SU-DHL-6 (cell line): ENCODE results near the gene UTP14A.

Experiments used
- H2AFZ ChIP-seq: fragments of 200-600 bp; sonication (generic); 2 replicates; pipeline ENCODE4 v1.6.1; 2014; ENCODE audit warnings: low read depth, mild to moderate bottlenecking, moderate library complexity, mixed read lengths, antibody characterized with exemption, low read length; ENCODE audit not compliant: severe bottlenecking
- H3F3A ChIP-seq: fragments of 200-600 bp; shearing (Covaris generic); 2 replicates; pipeline ENCODE4 v1.6.0; 2016; ENCODE audit warnings: antibody characterized with exemption, mild to moderate bottlenecking; ENCODE audit not compliant: insufficient read depth
- H3K27ac ChIP-seq: fragments of 200-600 bp; sonication (generic); 2 replicates; pipeline ENCODE4 v1.5.1; 2016; ENCODE audit warnings: low read depth, mild to moderate bottlenecking, low read length, moderate library complexity, mixed read lengths
- H3K27me3 ChIP-seq: fragments of 200-600 bp; sonication (generic), shearing (Covaris generic); 2 replicates; pipeline ENCODE4 v1.6.0; 2014; ENCODE audit warnings: mild to moderate bottlenecking, low read length
- H3K36me3 ChIP-seq: fragments of 200-600 bp; sonication (generic); 2 replicates; pipeline ENCODE4 v1.6.1; 2014; ENCODE audit warnings: mild to moderate bottlenecking, low read length, mixed read lengths
- H3K4me2 ChIP-seq: fragments of 300-600, 200-600 bp; shearing (Covaris generic), sonication (generic); 2 replicates; pipeline ENCODE4 v1.6.0; 2014; ENCODE audit warnings: low read length, low read depth, mild to moderate bottlenecking; ENCODE audit not compliant: poor library complexity, severe bottlenecking
- H3K4me3 ChIP-seq: fragments of 200-600 bp; sonication (generic); 2 replicates; pipeline ENCODE4 v1.5.1; 2014; ENCODE audit warnings: antibody characterized with exemption, low read length, mild to moderate bottlenecking, mixed read lengths; ENCODE audit not compliant: insufficient read depth, poor library complexity, severe bottlenecking
- H3K79me2 ChIP-seq: fragments of 200-600 bp; sonication (generic); 2 replicates; pipeline ENCODE4 v1.6.1; 2014; ENCODE audit warnings: mild to moderate bottlenecking, low read length, moderate library complexity; ENCODE audit not compliant: insufficient read depth
- H3K9ac ChIP-seq: fragments of 200-600 bp; sonication (generic); 2 replicates; pipeline ENCODE4 v1.7.0; 2014; ENCODE audit warnings: mild to moderate bottlenecking, low read length
- H3K9me2 ChIP-seq: fragments of 200-600 bp; sonication (generic); replicated peaks from 2 replicates; pipeline ENCODE4 v1.6.1; 2014; ENCODE audit warnings: low read length; ENCODE audit not compliant: insufficient read depth
- H3K9me3 ChIP-seq: fragments of 200-600 bp; sonication (generic); 2 replicates; pipeline ENCODE4 v1.6.1; 2014; ENCODE audit warnings: low read length, mixed read lengths; ENCODE audit not compliant: insufficient read depth
- H4K20me1 ChIP-seq: fragments of 200-600 bp; sonication (generic); 2 replicates; pipeline ENCODE4 v1.6.1; 2014; ENCODE audit warnings: low read depth, mild to moderate bottlenecking, antibody characterized with exemption, low read length, moderate library complexity, mixed read lengths
- EZH2phosphoT487 ChIP-seq: fragments of 200-600 bp; sonication (generic), shearing (Covaris generic); conservative IDR thresholded peaks from 2 replicates; pipeline ENCODE4 v1.6.1; 2018; ENCODE audit warnings: mild to moderate bottlenecking, antibody characterized with exemption, low read length, moderate library complexity, mixed read lengths
- TF ChIP-seq, protein P1 (sequence below): fragments of 200-600 bp; sonication (generic); IDR thresholded peaks from one replicate; pipeline ENCODE4 v1.5.1; 2017; ENCODE audit warnings: antibody characterized with exemption, mild to moderate bottlenecking, low read length, moderate library complexity; ENCODE audit not compliant: insufficient read depth, poor library complexity, severe bottlenecking

UTP14A gene

DNA sequence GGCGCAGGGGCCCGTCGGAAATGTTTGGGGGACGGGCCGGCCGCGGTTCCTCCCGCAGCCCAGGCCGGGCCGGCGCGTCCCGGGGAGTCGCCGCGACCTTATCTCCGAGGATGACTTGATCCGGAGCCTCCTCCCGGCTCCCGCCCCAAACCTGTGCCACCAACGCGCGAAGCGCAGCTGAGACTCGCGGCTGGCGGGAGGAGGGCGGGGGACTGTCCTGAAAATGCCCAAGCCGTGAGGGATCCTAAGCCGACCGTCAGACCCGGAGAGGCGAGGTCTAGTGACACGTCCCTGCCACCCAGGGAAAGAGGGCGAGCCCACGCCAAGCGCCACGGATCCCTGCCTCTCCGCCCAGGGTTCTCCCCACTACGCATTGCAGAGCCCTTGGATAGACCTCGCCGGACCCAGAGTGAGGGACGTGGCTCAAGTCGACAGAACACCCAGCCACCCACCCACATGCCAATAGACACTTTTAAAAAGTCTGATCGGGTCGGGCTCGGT, 26.9 kb downstream of the UTP14A start:
- H3F3A ChIP-seq = peaks cover 19% of the 10 kb centered on the region
- H3K9me2 ChIP-seq = no peaks in the 10 kb centered on the region
- H2AFZ ChIP-seq = no peak overlapping the region
- no peaks in the 10 kb centered on the region for H3K9me3 ChIP-seq
- H3K4me2 ChIP-seq = peak overlapping the region; percentile 36
- no peaks in the 10 kb centered on the region for H4K20me1 ChIP-seq
- peak overlapping the region; percentile 43 for H3K4me3 ChIP-seq
- no peaks in the 10 kb centered on the region for H3K79me2 ChIP-seq
- no peaks in the 10 kb centered on the region for H3K36me3 ChIP-seq
- no peak overlapping the region for H3K27ac ChIP-seq
- H3K27me3 ChIP-seq = no peaks in the 10 kb centered on the region
- H3K9ac ChIP-seq = no peak overlapping the region
- TF ChIP-seq, protein P1, sequence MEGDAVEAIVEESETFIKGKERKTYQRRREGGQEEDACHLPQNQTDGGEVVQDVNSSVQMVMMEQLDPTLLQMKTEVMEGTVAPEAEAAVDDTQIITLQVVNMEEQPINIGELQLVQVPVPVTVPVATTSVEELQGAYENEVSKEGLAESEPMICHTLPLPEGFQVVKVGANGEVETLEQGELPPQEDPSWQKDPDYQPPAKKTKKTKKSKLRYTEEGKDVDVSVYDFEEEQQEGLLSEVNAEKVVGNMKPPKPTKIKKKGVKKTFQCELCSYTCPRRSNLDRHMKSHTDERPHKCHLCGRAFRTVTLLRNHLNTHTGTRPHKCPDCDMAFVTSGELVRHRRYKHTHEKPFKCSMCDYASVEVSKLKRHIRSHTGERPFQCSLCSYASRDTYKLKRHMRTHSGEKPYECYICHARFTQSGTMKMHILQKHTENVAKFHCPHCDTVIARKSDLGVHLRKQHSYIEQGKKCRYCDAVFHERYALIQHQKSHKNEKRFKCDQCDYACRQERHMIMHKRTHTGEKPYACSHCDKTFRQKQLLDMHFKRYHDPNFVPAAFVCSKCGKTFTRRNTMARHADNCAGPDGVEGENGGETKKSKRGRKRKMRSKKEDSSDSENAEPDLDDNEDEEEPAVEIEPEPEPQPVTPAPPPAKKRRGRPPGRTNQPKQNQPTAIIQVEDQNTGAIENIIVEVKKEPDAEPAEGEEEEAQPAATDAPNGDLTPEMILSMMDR = no peak

DNA sequence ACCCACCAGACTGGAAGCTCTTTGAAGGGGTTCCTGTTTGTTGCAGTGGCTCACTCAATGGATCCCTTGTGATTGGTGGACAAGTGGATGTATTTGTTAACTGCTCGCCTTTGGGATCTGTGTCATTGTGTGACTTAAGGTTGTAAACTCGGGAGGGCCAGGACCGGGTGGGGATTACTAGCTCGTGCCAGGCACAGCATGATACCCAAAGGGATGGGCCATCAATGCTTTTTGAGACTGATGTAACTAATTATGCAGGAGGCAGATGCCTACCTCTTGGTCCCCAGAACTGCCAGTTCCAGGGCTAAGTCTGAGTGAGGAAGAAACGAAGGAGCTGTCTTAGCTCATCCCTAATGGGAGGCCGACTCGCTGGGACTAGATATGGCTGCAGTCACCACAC, 27.7 kb downstream of the UTP14A start:
- Histone ChIP-seq H4K20me1 (no peaks in the 10 kb centered on the region), H3K79me2 (no peaks in the 10 kb centered on the region), H3K4me2 (no peak overlapping the region), H3K36me3 (no peaks in the 10 kb centered on the region), H3K27ac (no peak overlapping the region), H3F3A (peaks cover 19% of the 10 kb centered on the region), H3K27me3 (no peaks in the 10 kb centered on the region), H3K9ac (no peak overlapping the region), H3K9me3 (no peaks in the 10 kb centered on the region), H3K9me2 (no peaks in the 10 kb centered on the region), H3K4me3 (no peak overlapping the region), H2AFZ (no peak overlapping the region)
- TF ChIP-seq, protein P1 = no peak
- TF ChIP-seq EZH2phosphoT487 = no peak

DNA sequence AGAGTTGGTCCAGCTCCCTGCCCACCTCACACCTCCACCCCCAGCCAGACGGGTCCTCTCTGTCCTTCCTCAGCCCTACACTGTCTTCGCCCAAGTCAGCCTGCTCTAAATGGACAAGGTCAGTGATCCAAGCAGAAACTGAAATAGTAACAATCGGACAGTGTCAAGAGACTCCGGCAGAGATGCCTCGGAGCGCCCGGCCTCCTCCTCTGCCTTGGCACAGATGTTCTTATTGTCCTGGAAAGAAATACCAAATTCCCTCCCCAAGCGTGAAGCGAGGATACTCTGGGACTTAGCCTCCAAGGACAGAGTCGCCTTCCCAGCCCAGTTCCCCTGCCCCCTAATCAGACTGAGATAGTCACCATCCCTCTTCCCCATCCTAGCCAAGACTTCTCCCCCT, 28.5 kb downstream of the UTP14A start:
- H4K20me1 ChIP-seq = no peaks in the 10 kb centered on the region
- H3K9me3 ChIP-seq = no peaks in the 10 kb centered on the region
- no peaks in the 10 kb centered on the region for H3K27me3 ChIP-seq
- TF ChIP-seq, protein P1 = no peak
- TF ChIP-seq EZH2phosphoT487 = no peak
- peaks cover 18% of the 10 kb centered on the region for H3F3A ChIP-seq
- H3K9ac ChIP-seq = no peak overlapping the region
- no peaks in the 10 kb centered on the region for H3K36me3 ChIP-seq
- no peaks in the 10 kb centered on the region for H3K79me2 ChIP-seq
- no peaks in the 10 kb centered on the region for H3K9me2 ChIP-seq
- H2AFZ ChIP-seq = no peak overlapping the region
- no peak overlapping the region for H3K4me3 ChIP-seq
- no peak overlapping the region for H3K27ac ChIP-seq
- H3K4me2 ChIP-seq = no peak overlapping the region
